ENCODE measurements around the gene SLC6A14. TPM values are rescaled to one million over a fixed set of nuclear protein-coding genes. Genes with fewer than 3 reads are reported as not detected.

The SLC6A14 gene
- total RNA-seq, 1 experiment from 2014 or later: not detected

DNA sequence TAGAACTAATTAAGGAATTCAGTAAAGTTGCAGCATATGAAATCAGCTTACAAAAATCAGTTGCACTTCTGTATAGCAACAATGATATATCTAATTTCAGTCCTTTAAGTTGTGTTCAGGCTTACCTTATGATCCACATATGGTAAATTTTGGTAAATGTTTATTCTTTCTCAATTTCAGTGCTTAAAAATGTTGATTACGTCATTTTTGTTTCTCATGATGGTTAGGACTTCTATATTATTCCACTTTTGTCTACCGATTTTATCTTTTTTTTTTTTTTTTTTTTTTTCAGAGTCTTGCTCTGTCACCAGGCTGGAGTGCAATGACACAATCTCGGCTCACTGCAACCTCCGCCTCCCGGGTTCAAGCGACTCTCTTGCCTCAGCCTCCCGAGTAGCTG, 40.7 kb upstream of the SLC6A14 start:
- Histone ChIP-seq H3K4me2 (ENCODE audit: insufficient read depth, insufficient read length, low read length) (no peak overlapping the region), H3K14ac (ENCODE audit: insufficient read depth, low read length) (no peak overlapping the region), H2BK120ac (ENCODE audit: low read depth, low read length, poor library complexity, severe bottlenecking) (no peak overlapping the region), H3K79me1 (ENCODE audit: insufficient read depth, low read depth, low read length, poor library complexity, severe bottlenecking) (no peaks in the 10 kb centered on the region), H3K56ac (ENCODE audit: insufficient read length, low read depth, low read length) (no peak overlapping the region), H3K23me2 (ENCODE audit: insufficient read length, low read depth, low read length, poor library complexity, severe bottlenecking) (no peaks in the 10 kb centered on the region), H3K4ac (ENCODE audit: low read depth, low read length) (no peak overlapping the region), H3K4me1 (ENCODE audit: insufficient read depth, low read length) (no peaks in the 10 kb centered on the region), H3K9ac (ENCODE audit: extremely low read depth, insufficient read length, low read length) (no peak overlapping the region), H2BK20ac (ENCODE audit: low read depth, low read length, poor library complexity, severe bottlenecking) (no peak overlapping the region), H4K20me1 (ENCODE audit: control insufficient read depth, insufficient read depth, insufficient read length) (no peaks in the 10 kb centered on the region), H3K27me3 (ENCODE audit: insufficient read depth, low read length) (no peaks in the 10 kb centered on the region), H3K9me3 (ENCODE audit: control insufficient read depth, low read depth, low read length) (no peaks in the 10 kb centered on the region), H4K5ac (ENCODE audit: insufficient read length, low read depth, low read length) (no peak overlapping the region), H2BK12ac (ENCODE audit: insufficient read length, low read depth, low read length) (no peak overlapping the region), H4K8ac (replicated peaks; ENCODE audit: insufficient read length, low read depth, low read length) (no peak overlapping the region), H2BK15ac (ENCODE audit: low read depth, low read length) (no peak overlapping the region), H2BK5ac (ENCODE audit: insufficient read length, low read length) (no peak overlapping the region), H3K23ac (ENCODE audit: insufficient read length, low read depth, low read length) (no peak overlapping the region), H3T11ph (ENCODE audit: low read length) (no peak overlapping the region), H3K79me2 (ENCODE audit: insufficient read depth, low read length) (no peaks in the 10 kb centered on the region), H2AFZ (ENCODE audit: low read length) (no peak overlapping the region), H4K91ac (ENCODE audit: insufficient read length, low read depth, low read length) (no peak overlapping the region), H3K27ac (ENCODE audit: insufficient read length, low read depth, low read length) (no peak overlapping the region), H3K18ac (ENCODE audit: insufficient read length, low read depth, low read length) (no peak overlapping the region), H2AK5ac (ENCODE audit: insufficient read length, low read length) (no peak overlapping the region)
- Mint-ChIP-seq H3K4me1 (no peaks in the 10 kb centered on the region), H3K27ac (no peak overlapping the region; a peak in 1 of 7 replicates), H3K9me3 (peaks cover 0 to 2% of the 10 kb centered on the region in 2 experiments; a peak in 1 of 5 replicates), H3K27me3 (ENCODE audit: low read depth) (no peaks in the 10 kb centered on the region; the same call in 1 of the 2 replicates), H3K4me3 (no peak overlapping the region), H3K36me3 (ENCODE audit: insufficient read depth in 1 of 3, low read depth in 3 of 3) (no peaks in the 10 kb centered on the region; a peak in 1 of 7 replicates)
- TF ChIP-seq, protein P1, sequence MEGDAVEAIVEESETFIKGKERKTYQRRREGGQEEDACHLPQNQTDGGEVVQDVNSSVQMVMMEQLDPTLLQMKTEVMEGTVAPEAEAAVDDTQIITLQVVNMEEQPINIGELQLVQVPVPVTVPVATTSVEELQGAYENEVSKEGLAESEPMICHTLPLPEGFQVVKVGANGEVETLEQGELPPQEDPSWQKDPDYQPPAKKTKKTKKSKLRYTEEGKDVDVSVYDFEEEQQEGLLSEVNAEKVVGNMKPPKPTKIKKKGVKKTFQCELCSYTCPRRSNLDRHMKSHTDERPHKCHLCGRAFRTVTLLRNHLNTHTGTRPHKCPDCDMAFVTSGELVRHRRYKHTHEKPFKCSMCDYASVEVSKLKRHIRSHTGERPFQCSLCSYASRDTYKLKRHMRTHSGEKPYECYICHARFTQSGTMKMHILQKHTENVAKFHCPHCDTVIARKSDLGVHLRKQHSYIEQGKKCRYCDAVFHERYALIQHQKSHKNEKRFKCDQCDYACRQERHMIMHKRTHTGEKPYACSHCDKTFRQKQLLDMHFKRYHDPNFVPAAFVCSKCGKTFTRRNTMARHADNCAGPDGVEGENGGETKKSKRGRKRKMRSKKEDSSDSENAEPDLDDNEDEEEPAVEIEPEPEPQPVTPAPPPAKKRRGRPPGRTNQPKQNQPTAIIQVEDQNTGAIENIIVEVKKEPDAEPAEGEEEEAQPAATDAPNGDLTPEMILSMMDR (conservative IDR thresholded peaks at IDR 0.05): no peak
- WGBS (ENCODE audit: extremely low coverage, insufficient read length, low lambda C conversion rate): no CpG with 5 or more reads among the region's 7 CpGs
- DNase-seq: no peak

Measured in H9 (cell line).